Neutrophil (primary cell): ENCODE data around the gene PMEPA1.

Experiments used
- H3K27ac ChIP-seq: fragments of 200-600 bp; sonication (generic); 2 replicates; pipeline ENCODE4 v1.5.1; 2016; ENCODE audit warnings: mild to moderate bottlenecking, moderate library complexity
- H3K27me3 ChIP-seq: fragments of 200-600 bp; sonication (generic); 2 replicates; pipeline ENCODE4 v1.6.0; 2016; ENCODE audit warnings: mild to moderate bottlenecking
- H3K36me3 ChIP-seq: fragments of 200-600 bp; sonication (generic); 2 replicates; pipeline ENCODE4 v1.5.1; 2017
- H3K4me1 ChIP-seq, 2 experiments: fragments of 200-600 bp in 1 of 2; sonication (generic) in 1 of 2; 1 replicate in 1 of 2; 2 replicates in 1 of 2; pipeline versions ENCODE4 v1.5.1 to v1.6.1; 2013 to 2016; ENCODE audit warnings: low read depth in 1 of 2, low read length in 1 of 2, mild to moderate bottlenecking in 1 of 2, moderate library complexity in 1 of 2; ENCODE audit not compliant: control insufficient read depth in 1 of 2, insufficient read depth in 1 of 2
- H3K4me3 ChIP-seq, 2 experiments: fragments of 200-600 bp in 1 of 2; sonication (generic) in 1 of 2; 1 replicate in 1 of 2; 2 replicates in 1 of 2; pipeline ENCODE4 v1.5.1; 2013 to 2016; ENCODE audit warnings: low read depth in 1 of 2, low read length in 1 of 2, mild to moderate bottlenecking in 1 of 2, moderate library complexity in 1 of 2
- H3K9me3 ChIP-seq: fragments of 200-600 bp; sonication (generic); 2 replicates; pipeline ENCODE4 v1.5.1; 2016
- CTCF ChIP-seq: fragments of 200-600 bp; sonication (generic); IDR thresholded peaks from 2 replicates; pipeline ENCODE4 v1.5.1; 2016; ENCODE audit warnings: antibody characterized with exemption

PMEPA1 gene

GRCh38 chr20:57650266-57650665 lies 59.5 kb downstream of the PMEPA1 start:
- TF ChIP-seq CTCF: no peak
- H3K27me3 ChIP-seq: peaks cover 25% of the 10 kb centered on the region
- H3K36me3 ChIP-seq: no peaks in the 10 kb centered on the region
- H3K9me3 ChIP-seq: no peaks in the 10 kb centered on the region
- no peak overlapping the region for H3K4me3 ChIP-seq
- H3K27ac ChIP-seq: no peak overlapping the region
- H3K4me1 ChIP-seq: no peaks in the 10 kb centered on the region

GRCh38 chr20:57649617-57650015 lies 60.2 kb downstream of the PMEPA1 start:
- Histone ChIP-seq H3K4me1 (no peaks in the 10 kb centered on the region), H3K27me3 (peaks cover 25% of the 10 kb centered on the region), H3K27ac (no peak overlapping the region), H3K9me3 (no peaks in the 10 kb centered on the region), H3K4me3 (no peak overlapping the region), H3K36me3 (no peaks in the 10 kb centered on the region)
- TF ChIP-seq CTCF: no peak

- no peaks in the 10 kb centered on the region for H3K4me1 ChIP-seq
- no peak for TF ChIP-seq CTCF
- no peaks in the 10 kb centered on the region for H3K36me3 ChIP-seq
- no peaks in the 10 kb centered on the region for H3K9me3 ChIP-seq
- no peak overlapping the region for H3K27ac ChIP-seq
- no peak overlapping the region for H3K4me3 ChIP-seq
- peaks cover 25% of the 10 kb centered on the region for H3K27me3 ChIP-seq
These were observed 60.8 kb downstream of the PMEPA1 start for GRCh38 chr20:57648878-57649616.

- Histone ChIP-seq H3K36me3 (no peaks in the 10 kb centered on the region), H3K27ac (no peak overlapping the region), H3K4me1 (no peaks in the 10 kb centered on the region), H3K4me3 (no peak overlapping the region), H3K9me3 (no peaks in the 10 kb centered on the region), H3K27me3 (peaks cover 25% of the 10 kb centered on the region)
- no peak for TF ChIP-seq CTCF
These were observed 61.7 kb downstream of the PMEPA1 start for GRCh38 chr20:57647933-57648785.

GRCh38 chr20:57647006-57647932 lies 62.5 kb downstream of the PMEPA1 start:
- H3K4me3 ChIP-seq: no peak overlapping the region
- H3K36me3 ChIP-seq: no peaks in the 10 kb centered on the region
- no peak overlapping the region for H3K27ac ChIP-seq
- no peaks in the 10 kb centered on the region for H3K4me1 ChIP-seq
- no peaks in the 10 kb centered on the region for H3K9me3 ChIP-seq
- TF ChIP-seq CTCF: no peak
- peaks cover 25% of the 10 kb centered on the region for H3K27me3 ChIP-seq
